HFFc6 (cell line): ENCODE data around the gene GTF2F2. TPM values are rescaled to one million over a fixed set of nuclear protein-coding genes. Genes with fewer than 3 reads are reported as not detected.

Experiments
- DNase-seq: peaks from one replicate; pipeline ENCODE4 v3.0.0-alpha.2; 2018
- H3K27ac Mint-ChIP-seq: 2 replicates; pipeline ENCODE4 v1.8.0; 2020; ENCODE audit warnings: mild to moderate bottlenecking, mixed read lengths
- H3K27me3 Mint-ChIP-seq: 2 replicates; pipeline ENCODE4 v1.8.0; 2021; ENCODE audit warnings: mild to moderate bottlenecking, moderate library complexity, mixed read lengths; ENCODE audit not compliant: insufficient read depth
- H3K36me3 Mint-ChIP-seq: 2 replicates; pipeline ENCODE4 v1.8.0; 2021; ENCODE audit warnings: low read depth, mixed read lengths
- H3K4me1 Mint-ChIP-seq: 2 replicates; pipeline ENCODE4 v1.8.0; 2020; ENCODE audit warnings: low read depth, mixed read lengths
- H3K4me3 Mint-ChIP-seq: 2 replicates; pipeline ENCODE4 v1.8.0; 2020; ENCODE audit warnings: mild to moderate bottlenecking, moderate library complexity, mixed read lengths
- H3K9me3 Mint-ChIP-seq: 2 replicates; pipeline ENCODE4 v1.8.0; 2020; ENCODE audit warnings: mild to moderate bottlenecking, mixed read lengths
- CTCF ChIP-seq: fragments of 200-600 bp; sonication (generic); IDR thresholded peaks from 2 replicates; pipeline ENCODE4 v1.5.0; 2021; ENCODE audit warnings: antibody characterized with exemption, mild to moderate bottlenecking
- long read RNA-seq: library from polyadenylated mRNA; unstranded; transcript quantifications from one replicate; pipeline ENCODE4 v2.0.0, GENCODE V29; 2019
- total RNA-seq, 6 experiments: library from RNA; stranded (reverse); fragmentation: NEBNext Ultra II Directional; extraction: Animal tissue kit (Norgen Biotek cat#: 25700); gene quantifications; 2 replicates in 1 of 6; 3 replicates in 5 of 6; pipeline ENCODE4 v1.2.3, GENCODE V29; 2021

Gene GTF2F2
- 10 to 100 TPM; 22.9 to 31.5 (median 24.7) TPM for total RNA-seq
- long read RNA-seq, transcript GTF2F2-201 (8 exons, 2,239 nt), result major isoform, 26 of 53 reads
- long read RNA-seq, partial matches to known transcripts, result 18 of 53 reads
- long read RNA-seq, other reads (novel, unspliced or antisense), result 9 of 53 reads

DNA sequence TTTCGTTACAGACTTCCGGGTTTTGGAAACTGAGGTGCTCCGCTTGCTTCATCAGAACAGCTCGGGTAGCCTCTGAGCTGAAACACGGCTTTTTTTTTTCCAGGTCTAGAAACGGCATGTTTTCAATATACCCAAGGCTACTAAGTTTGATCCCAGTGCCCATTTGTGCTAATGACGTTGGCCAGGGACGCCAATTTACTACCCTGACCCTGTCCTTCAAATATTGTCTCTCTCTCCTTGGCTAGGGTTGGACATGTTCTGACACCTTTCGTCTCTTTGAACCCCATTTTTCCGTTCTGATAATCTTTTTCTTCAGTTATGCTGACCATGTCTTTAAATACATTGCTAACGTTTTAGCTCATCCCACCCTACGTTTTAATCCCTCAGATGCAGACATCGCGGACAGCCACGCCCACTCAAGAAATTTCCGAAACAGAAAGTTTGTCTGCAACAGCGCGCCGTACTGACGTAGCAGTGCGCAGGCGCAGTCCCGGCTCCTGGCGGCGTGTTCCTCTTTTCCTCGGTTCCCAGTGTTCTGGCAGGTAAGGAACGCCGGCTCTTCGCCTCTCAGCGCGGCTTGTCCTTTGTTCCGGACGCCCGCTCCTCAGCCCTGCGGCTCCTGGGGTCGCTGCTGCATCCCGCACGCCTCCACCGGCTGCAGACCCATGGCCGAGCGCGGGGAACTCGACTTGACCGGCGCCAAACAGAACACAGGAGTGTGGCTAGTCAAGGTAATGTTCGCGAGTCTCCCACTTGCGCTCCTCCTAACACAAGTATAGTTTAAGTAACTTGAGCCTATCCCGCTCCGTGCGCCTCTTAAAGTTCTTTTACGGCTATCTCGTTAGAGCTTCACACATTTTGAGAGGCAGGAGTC is at the start of gene GTF2F2:
TSS of gene GTF2F2 (plus strand) at position 520 of the 874 bp plus-strand sequence. CDS start at position 666, 146 bp downstream.
- no peak within 1 kb of the TSS for H3K27ac Mint-ChIP-seq
- 0 out of 2 replicates have a peak, but pooled peaks have one; percentile 19 for TF ChIP-seq CTCF
- peak; percentile 85 for DNase-seq
- peaks cover 6% of the 10 kb centered on the region for H3K4me1 Mint-ChIP-seq
- no peak within 1 kb of the TSS for H3K4me3 Mint-ChIP-seq
- no peaks in the 10 kb centered on the region for H3K27me3 Mint-ChIP-seq
- peaks cover 7% of the 10 kb centered on the region for H3K36me3 Mint-ChIP-seq
- H3K9me3 Mint-ChIP-seq, result no peaks in the 10 kb centered on the region

GRCh38 chr13:45073809-45074208 is 46.5 kb upstream of the GTF2F2 start:
- Mint-ChIP-seq H3K27ac (no peak overlapping the region), H3K9me3 (no peaks in the 10 kb centered on the region), H3K4me1 (peaks cover 5% of the 10 kb centered on the region; the same call in 1 of the 2 replicates), H3K27me3 (peaks cover 19% of the 10 kb centered on the region), H3K36me3 (no peaks in the 10 kb centered on the region), H3K4me3 (no peak overlapping the region)
- no peak for TF ChIP-seq CTCF
- no peak for DNase-seq

- Mint-ChIP-seq H3K27ac (no peak overlapping the region), H3K27me3 (peaks cover 19% of the 10 kb centered on the region), H3K36me3 (no peaks in the 10 kb centered on the region), H3K4me3 (no peak overlapping the region), H3K4me1 (peaks cover 5% of the 10 kb centered on the region; the same call in 1 of the 2 replicates), H3K9me3 (no peaks in the 10 kb centered on the region)
- TF ChIP-seq CTCF, result no peak
- no peak for DNase-seq
Measured at GRCh38 chr13:45074721-45075120, 45.6 kb upstream of the GTF2F2 start.

DNA sequence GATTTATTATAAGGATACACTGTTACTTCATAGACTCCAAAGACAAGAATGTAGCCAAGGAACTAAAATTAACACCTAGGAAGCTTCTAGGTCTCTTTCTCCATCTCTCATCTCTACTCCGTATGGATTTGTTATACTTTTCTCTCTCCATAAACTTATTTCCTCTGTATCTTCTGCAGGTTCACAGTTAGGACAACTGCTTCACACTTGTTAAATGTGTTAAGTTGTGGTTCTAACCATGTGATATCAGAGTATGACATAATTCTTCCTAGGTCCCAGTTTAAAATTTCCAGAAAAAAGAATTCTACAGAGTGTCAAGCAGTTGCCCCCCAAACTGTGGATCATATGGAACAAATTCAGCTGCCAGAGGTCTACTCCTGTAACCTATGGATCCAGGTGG is 42.3 kb upstream of the GTF2F2 start:
- peaks cover 27% of the 10 kb centered on the region for H3K27me3 Mint-ChIP-seq
- no peak for TF ChIP-seq CTCF
- no peaks in the 10 kb centered on the region for H3K9me3 Mint-ChIP-seq
- H3K27ac Mint-ChIP-seq, result no peak overlapping the region
- H3K4me3 Mint-ChIP-seq, result no peak overlapping the region
- peaks cover 10% of the 10 kb centered on the region for H3K4me1 Mint-ChIP-seq
- H3K36me3 Mint-ChIP-seq, result no peaks in the 10 kb centered on the region
- DNase-seq, result no peak

DNA sequence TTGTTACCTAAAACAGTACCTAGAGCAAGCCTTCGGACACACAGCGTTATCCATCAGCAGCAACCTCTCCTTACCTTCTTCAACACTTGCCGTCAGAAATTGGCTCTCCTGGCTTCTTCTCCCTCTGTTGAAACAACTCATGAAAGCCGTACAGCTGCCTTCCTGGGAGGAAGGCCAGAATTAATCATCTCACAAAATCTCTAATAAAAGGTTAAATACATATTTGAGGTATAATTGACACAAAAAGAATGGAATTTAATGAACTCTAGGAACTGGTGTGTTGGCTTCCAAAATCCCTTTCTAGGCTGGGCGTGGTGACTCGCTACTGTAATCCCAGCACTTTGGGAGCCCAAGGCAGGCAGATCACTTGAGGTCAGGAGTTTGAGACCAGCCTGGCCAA is 37.3 kb upstream of the GTF2F2 start:
- H3K4me1 Mint-ChIP-seq, result peaks cover 28% of the 10 kb centered on the region
- H3K36me3 Mint-ChIP-seq, result no peaks in the 10 kb centered on the region
- peak; percentile 71 for DNase-seq
- no peak for TF ChIP-seq CTCF
- H3K27me3 Mint-ChIP-seq, result peaks cover 15% of the 10 kb centered on the region
- H3K9me3 Mint-ChIP-seq, result no peaks in the 10 kb centered on the region
- no peak overlapping the region for H3K27ac Mint-ChIP-seq
- no peak overlapping the region; the same call in 1 of the 2 replicates for H3K4me3 Mint-ChIP-seq
